Astrocyte (in vitro differentiated cells and primary cell): Measurements from ENCODE around the gene SEMA4G. TPM values are rescaled to one million over a fixed set of nuclear protein-coding genes. Genes with fewer than 3 reads are reported as not detected.
A peak's percentile ranks its signal among the peaks of the same experiment; 100 is the strongest.

Experiments
- DNase-seq: peaks from one replicate; pipeline ENCODE4 v3.0.0-alpha.2; 2010; ENCODE audit warnings: low read depth
- FAIRE-seq: peaks from 2 replicates; lab custom pipeline; 2011; peaks lifted over from hg19 to GRCh38; lab: Jason Lieb, UNC
- H2AFZ ChIP-seq: 2 replicates; pipeline ENCODE4 v1.6.0; 2012; ENCODE audit warnings: low read depth, low read length, inconsistent platforms
- H3K27ac ChIP-seq: 2 replicates; pipeline ENCODE4 v1.5.1; 2011; ENCODE audit warnings: low read depth, low read length, inconsistent platforms
- H3K27me3 ChIP-seq: 2 replicates; pipeline ENCODE4 v1.6.0; 2011; ENCODE audit warnings: low read length, inconsistent platforms; ENCODE audit not compliant: insufficient read depth
- H3K36me3 ChIP-seq: 2 replicates; pipeline ENCODE4 v1.5.1; 2011; ENCODE audit warnings: low read length, inconsistent platforms; ENCODE audit not compliant: insufficient read depth
- H3K4me1 ChIP-seq: 2 replicates; pipeline ENCODE4 v1.5.1; 2011; ENCODE audit warnings: low read length, inconsistent platforms; ENCODE audit not compliant: insufficient read depth
- H3K4me2 ChIP-seq: 2 replicates; pipeline ENCODE4 v1.6.0; 2012; ENCODE audit warnings: low read length, inconsistent platforms
- H3K4me3 ChIP-seq: 2 replicates; pipeline ENCODE4 v1.5.1; 2011; ENCODE audit warnings: low read depth, mild to moderate bottlenecking, low read length, inconsistent platforms; ENCODE audit not compliant: insufficient read depth
- H3K79me2 ChIP-seq: 2 replicates; pipeline ENCODE4 v1.6.0; 2012; ENCODE audit warnings: mild to moderate bottlenecking, low read length, inconsistent platforms; ENCODE audit not compliant: insufficient read depth
- H3K9ac ChIP-seq: 2 replicates; pipeline ENCODE4 v1.6.0; 2012; ENCODE audit warnings: mild to moderate bottlenecking, low read length, inconsistent platforms
- H3K9me3 ChIP-seq: 2 replicates; pipeline ENCODE4 v1.5.1; 2012; ENCODE audit warnings: low read depth, mild to moderate bottlenecking, low read length, inconsistent platforms; ENCODE audit not compliant: insufficient read depth
- H4K20me1 ChIP-seq: 2 replicates; pipeline ENCODE4 v1.6.0; 2012; ENCODE audit warnings: low read length, inconsistent platforms; ENCODE audit not compliant: insufficient read depth
- H3K27ac Mint-ChIP-seq: one replicate; pipeline ENCODE4 v1.8.0; 2021; ENCODE audit warnings: mild to moderate bottlenecking, mixed read lengths; ENCODE audit not compliant: unreplicated experiment
- H3K27me3 Mint-ChIP-seq: one replicate; pipeline ENCODE4 v1.8.0; 2021; ENCODE audit warnings: low read depth, mixed read lengths; ENCODE audit not compliant: unreplicated experiment
- H3K36me3 Mint-ChIP-seq: one replicate; pipeline ENCODE4 v1.8.0; 2021; ENCODE audit warnings: low read depth, mixed read lengths; ENCODE audit not compliant: unreplicated experiment
- H3K4me1 Mint-ChIP-seq: one replicate; pipeline ENCODE4 v1.8.0; 2021; ENCODE audit warnings: low read depth, mixed read lengths; ENCODE audit not compliant: unreplicated experiment
- H3K4me3 Mint-ChIP-seq: one replicate; pipeline ENCODE4 v1.8.0; 2021; ENCODE audit warnings: mild to moderate bottlenecking, moderate library complexity, mixed read lengths; ENCODE audit not compliant: unreplicated experiment
- H3K9me3 Mint-ChIP-seq: one replicate; pipeline ENCODE4 v1.8.0; 2021; ENCODE audit warnings: mild to moderate bottlenecking, mixed read lengths; ENCODE audit not compliant: unreplicated experiment
- EZH2 ChIP-seq: IDR thresholded peaks from 2 replicates; pipeline ENCODE4 v1.6.1; 2012; ENCODE audit warnings: mild to moderate bottlenecking, low read length, inconsistent platforms; ENCODE audit not compliant: insufficient read depth
- microRNA-seq: library from miRNA; unstranded; fragments of <30 nt; microRNA quantifications from one replicate; pipeline ENCODE4 v1.2.0, GENCODE V29; 2020
- total RNA-seq: library from RNA; stranded (reverse); gene quantifications from 2 replicates; pipeline ENCODE4 v1.2.1, GENCODE V29; 2021
- TF ChIP-seq, protein P1 (sequence below): IDR thresholded peaks from 2 replicates; pipeline ENCODE4 v1.5.1; 2011; ENCODE audit warnings: low read depth, mild to moderate bottlenecking, inconsistent platforms, low read length, moderate library complexity; ENCODE audit not compliant: insufficient read depth

SEMA4G gene
- total RNA-seq, 1 donor from 2014 or later, result 5.9 TPM

DNA sequence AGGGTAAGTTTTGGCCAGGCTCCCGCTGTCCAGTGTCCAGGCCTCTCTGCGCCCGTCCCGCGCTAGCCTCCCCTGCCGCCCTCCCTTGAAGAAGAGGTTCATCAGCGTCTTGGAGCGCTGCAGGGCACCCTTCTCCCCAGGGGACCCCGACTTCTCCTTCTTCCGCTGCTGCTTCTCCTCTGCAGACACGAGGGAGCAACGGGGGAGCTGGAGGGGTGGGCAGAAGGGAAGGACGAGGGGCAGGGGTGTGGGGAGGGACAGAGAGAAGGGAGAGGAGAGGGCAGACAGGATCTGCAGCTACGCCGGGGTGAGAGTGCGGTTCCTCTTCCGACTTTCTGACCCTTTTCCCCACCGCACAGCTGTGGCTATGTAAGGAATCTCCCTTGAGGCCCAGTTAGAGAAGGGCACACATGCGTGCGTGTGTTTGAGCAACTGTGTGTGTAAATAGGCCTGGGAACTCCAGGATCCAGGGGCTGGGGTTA is 48.9 kb downstream of the SEMA4G start:
- no peaks in the 10 kb centered on the region for H3K9me3 ChIP-seq
- no peaks in the 10 kb centered on the region for H3K27me3 ChIP-seq
- TF ChIP-seq, protein P1, sequence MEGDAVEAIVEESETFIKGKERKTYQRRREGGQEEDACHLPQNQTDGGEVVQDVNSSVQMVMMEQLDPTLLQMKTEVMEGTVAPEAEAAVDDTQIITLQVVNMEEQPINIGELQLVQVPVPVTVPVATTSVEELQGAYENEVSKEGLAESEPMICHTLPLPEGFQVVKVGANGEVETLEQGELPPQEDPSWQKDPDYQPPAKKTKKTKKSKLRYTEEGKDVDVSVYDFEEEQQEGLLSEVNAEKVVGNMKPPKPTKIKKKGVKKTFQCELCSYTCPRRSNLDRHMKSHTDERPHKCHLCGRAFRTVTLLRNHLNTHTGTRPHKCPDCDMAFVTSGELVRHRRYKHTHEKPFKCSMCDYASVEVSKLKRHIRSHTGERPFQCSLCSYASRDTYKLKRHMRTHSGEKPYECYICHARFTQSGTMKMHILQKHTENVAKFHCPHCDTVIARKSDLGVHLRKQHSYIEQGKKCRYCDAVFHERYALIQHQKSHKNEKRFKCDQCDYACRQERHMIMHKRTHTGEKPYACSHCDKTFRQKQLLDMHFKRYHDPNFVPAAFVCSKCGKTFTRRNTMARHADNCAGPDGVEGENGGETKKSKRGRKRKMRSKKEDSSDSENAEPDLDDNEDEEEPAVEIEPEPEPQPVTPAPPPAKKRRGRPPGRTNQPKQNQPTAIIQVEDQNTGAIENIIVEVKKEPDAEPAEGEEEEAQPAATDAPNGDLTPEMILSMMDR, result no peak
- no peak for TF ChIP-seq EZH2
- H3K4me3 ChIP-seq, result no peak overlapping the region
- Mint-ChIP-seq H3K27ac (peak overlapping the region; percentile 66), H3K36me3 (peaks cover 2% of the 10 kb centered on the region), H3K27me3 (peaks cover 29% of the 10 kb centered on the region), H3K4me3 (peak overlapping the region; percentile 71), H3K9me3 (no peaks in the 10 kb centered on the region), H3K4me1 (peaks cover 19% of the 10 kb centered on the region)
- H3K9ac ChIP-seq, result no peak overlapping the region
- no peak for FAIRE-seq
- no peak overlapping the region for H2AFZ ChIP-seq
- DNase-seq, result no peak
- H3K36me3 ChIP-seq, result no peaks in the 10 kb centered on the region
- peaks cover 29% of the 10 kb centered on the region for H3K4me1 ChIP-seq
- no peak overlapping the region for H3K27ac ChIP-seq
- H3K79me2 ChIP-seq, result no peaks in the 10 kb centered on the region
- H3K4me2 ChIP-seq, result peak overlapping the region; percentile 51
- H4K20me1 ChIP-seq, result peaks cover 2% of the 10 kb centered on the region

DNA sequence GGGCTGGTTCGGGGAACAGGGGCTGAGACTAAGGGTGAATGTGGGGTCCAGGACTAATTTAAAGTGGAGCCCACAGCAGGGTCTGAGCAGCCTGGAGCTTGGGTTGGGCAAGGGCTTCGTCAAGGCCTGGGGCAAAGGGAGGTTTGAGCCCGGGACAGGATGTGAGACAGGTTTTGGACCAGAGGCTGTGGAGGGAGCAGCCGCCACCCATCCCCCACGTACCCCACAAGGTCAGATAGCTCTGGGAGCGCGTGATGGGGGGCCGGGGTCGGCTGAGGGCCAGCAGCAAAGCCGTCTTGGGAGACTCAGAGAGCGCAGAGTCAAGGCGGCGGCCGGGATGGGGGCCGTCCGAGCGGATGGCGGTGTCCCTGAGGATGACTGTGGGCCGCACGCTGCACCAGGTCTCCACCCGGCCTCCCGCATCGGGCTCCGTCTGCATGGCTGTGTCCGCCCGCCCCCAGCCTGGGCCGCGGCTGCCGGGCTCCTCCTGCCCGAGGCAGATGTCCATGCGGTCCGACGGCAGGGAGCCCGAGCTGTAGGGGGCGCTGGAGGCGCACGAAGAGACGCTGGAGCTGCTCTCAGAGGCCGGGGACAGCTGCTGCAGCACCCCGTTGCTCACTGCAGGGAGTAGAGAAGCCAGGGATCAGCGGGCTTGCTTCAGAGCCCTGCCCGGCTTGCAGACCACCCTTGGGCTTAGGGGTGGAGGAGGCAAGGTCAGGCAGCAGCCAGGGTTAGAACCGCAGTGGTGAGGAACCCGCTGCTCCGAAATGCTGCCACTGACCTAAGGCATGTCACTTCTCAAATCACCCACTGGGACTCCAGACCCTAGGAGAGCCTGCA is 49.5 kb downstream of the SEMA4G start:
- H3K27ac Mint-ChIP-seq, result peak overlapping the region; percentile 66
- no peak overlapping the region for H3K27ac ChIP-seq
- peaks cover 17% of the 10 kb centered on the region for H3K4me1 Mint-ChIP-seq
- H3K4me3 Mint-ChIP-seq, result peak overlapping the region; percentile 71
- no peak for FAIRE-seq
- no peak overlapping the region for H3K9ac ChIP-seq
- peak; percentile 45 for DNase-seq
- H3K79me2 ChIP-seq, result no peaks in the 10 kb centered on the region
- H3K4me2 ChIP-seq, result peak overlapping the region; percentile 51
- H3K36me3 Mint-ChIP-seq, result peaks cover 2% of the 10 kb centered on the region
- H3K27me3 ChIP-seq, result no peaks in the 10 kb centered on the region
- TF ChIP-seq, protein P1, result peak; percentile 56
- TF ChIP-seq EZH2, result peak; percentile 33
- no peaks in the 10 kb centered on the region for H4K20me1 ChIP-seq
- H3K4me1 ChIP-seq, result peaks cover 25% of the 10 kb centered on the region
- peak overlapping the region; percentile 40 for H2AFZ ChIP-seq
- peaks cover 31% of the 10 kb centered on the region for H3K27me3 Mint-ChIP-seq
- no peaks in the 10 kb centered on the region for H3K9me3 ChIP-seq
- no peaks in the 10 kb centered on the region for H3K9me3 Mint-ChIP-seq
- H3K4me3 ChIP-seq, result no peak overlapping the region
- no peaks in the 10 kb centered on the region for H3K36me3 ChIP-seq

Small RNA genes within 50 kb of the gene (microRNA-seq; reads per million reads assigned to microRNA genes)
- not detected for gene MIR608

Other genes with a start within 250 kb of the SEMA4G start
- 0.23 and 0.60 TPM in 2 replicates for gene PAX2, start 223.9 kb upstream of the SEMA4G start, total RNA-seq
- 19.6 and 20.3 TPM in 2 replicates for gene SLF2, start 56.5 kb upstream of the SEMA4G start, total RNA-seq
- 61.3 and 75.1 TPM in 2 replicates for gene MRPL43, start 18.0 kb downstream of the SEMA4G start, total RNA-seq
- gene TWNK, start 18.0 kb downstream of the SEMA4G start, total RNA-seq, result 12.9 TPM in 2 replicates
- gene LZTS2, start 30.3 kb downstream of the SEMA4G start, total RNA-seq, result 69.9 and 73.9 TPM in 2 replicates
- gene PDZD7, start 61.6 kb downstream of the SEMA4G start, total RNA-seq, result 2.2 and 4.5 TPM in 2 replicates
- gene SFXN3, start 61.7 kb downstream of the SEMA4G start, total RNA-seq, result 59.2 and 68.3 TPM in 2 replicates
- 8.1 and 9.6 TPM in 2 replicates for gene KAZALD1, start 92.5 kb downstream of the SEMA4G start, total RNA-seq
- not detected in 2 replicates for gene TLX1, start 161.8 kb downstream of the SEMA4G start, total RNA-seq